Natural killer cell (primary cell): ENCODE results near the gene TOMM40L. TPM values are rescaled to one million over a fixed set of nuclear protein-coding genes. Genes with fewer than 3 reads are reported as not detected.

ENCODE experiments used
- ATAC-seq, 3 donors: fragments of 150-1000 bp in 2 of 3; fragments of 200-7000 bp in 1 of 3; cut with Tn5 transposase; 1 replicate in 1 of 3; 2 replicates in 2 of 3; pipeline ENCODE4 v1.10.0; 2021; ENCODE audit warnings: mild to moderate bottlenecking in 2 of 3, moderate library complexity in 2 of 3
- DNase-seq, 2 donors: peaks; one replicate each; pipeline versions ENCODE4 v3.0.0 to v3.0.0-alpha.2; 2013 to 2021; ENCODE audit warnings: mixed read lengths in 1 of 2
- H3K27ac ChIP-seq: one replicate; pipeline ENCODE4 v1.5.1; 2013; ENCODE audit warnings: mild to moderate bottlenecking, low read length
- H3K27me3 ChIP-seq: one replicate; pipeline ENCODE4 v1.6.1; 2013; ENCODE audit warnings: low read length; ENCODE audit not compliant: control insufficient read depth, insufficient read depth
- H3K36me3 ChIP-seq: one replicate; pipeline ENCODE4 v1.6.1; 2013; ENCODE audit warnings: low read length; ENCODE audit not compliant: control insufficient read depth, insufficient read depth
- H3K4me1 ChIP-seq: one replicate; pipeline ENCODE4 v1.6.1; 2013; ENCODE audit warnings: low read length; ENCODE audit not compliant: control insufficient read depth, insufficient read depth
- H3K4me3 ChIP-seq: one replicate; pipeline ENCODE4 v1.5.1; 2013; ENCODE audit warnings: low read length
- H3K9me3 ChIP-seq: one replicate; pipeline ENCODE4 v1.6.1; 2013; ENCODE audit warnings: low read length; ENCODE audit not compliant: control insufficient read depth, insufficient read depth
- H3K27ac Mint-ChIP-seq, 2 donors: one replicate each; pipeline ENCODE4 v1.8.0; 2022; ENCODE audit warnings: mild to moderate bottlenecking in 2 of 2, mixed read lengths in 2 of 2, moderate library complexity in 1 of 2
- H3K27me3 Mint-ChIP-seq, 2 donors: one replicate each; pipeline ENCODE4 v1.8.0; 2022; ENCODE audit warnings: low read depth in 2 of 2, mixed read lengths in 2 of 2
- H3K36me3 Mint-ChIP-seq: one replicate; pipeline ENCODE4 v1.8.0; 2022; ENCODE audit warnings: mixed read lengths
- H3K4me1 Mint-ChIP-seq, 2 donors: one replicate each; pipeline ENCODE4 v1.8.0; 2022; ENCODE audit warnings: mixed read lengths in 2 of 2
- H3K4me3 Mint-ChIP-seq: one replicate; pipeline ENCODE4 v1.8.0; 2022; ENCODE audit warnings: mild to moderate bottlenecking, moderate library complexity, mixed read lengths
- H3K9me3 Mint-ChIP-seq, 2 donors: one replicate each; pipeline ENCODE4 v1.8.0; 2022; ENCODE audit warnings: mixed read lengths in 2 of 2
- CTCF ChIP-seq: fragments of 200-600 bp; IDR thresholded peaks from one replicate; pipeline ENCODE4 v1.8.0; 2022; ENCODE audit warnings: antibody characterized with exemption
- WGBS: methylation state at CpG from one replicate; pipeline ENCODE4 v1.1.7; 2013; ENCODE audit warnings: missing lambda C conversion rate; ENCODE audit not compliant: insufficient coverage; 5-methylcytosine and 5-hydroxymethylcytosine counted together
- intact Hi-C: fragments of 100-400 bp; cut with micrococcal nuclease; formaldehyde crosslinking; loops from one replicate; pipeline ENCODE4 v1.14.2; 2022
- total RNA-seq, 4 donors: library from RNA; stranded (reverse); fragments of 120-200 nt in 1 of 4; gene quantifications; one replicate each; pipeline versions ENCODE4 v1.2.3 to v1.2.4, GENCODE V29; 2013 to 2022

Gene TOMM40L
- total RNA-seq, 3 donors from 2014 or later (not counting 1 experiment from before 2014, with no cell fraction given) = 16.6 to 23.6 (median 22.8) TPM

- no peak overlapping the region for H3K27ac ChIP-seq
- Mint-ChIP-seq H3K27me3 (no peaks in the 10 kb centered on the region), H3K9me3 (no peaks in the 10 kb centered on the region), H3K4me1 (peaks cover 40 to 60% of the 10 kb centered on the region in 2 donors), H3K36me3 (no peaks in the 10 kb centered on the region), H3K4me3 (peak overlapping the region; percentile 86), H3K27ac (peak overlapping the region; percentile 89 to 92)
- H3K4me3 ChIP-seq = no peak overlapping the region
- intact Hi-C loops = no loop called here
- peak; percentile 85 for TF ChIP-seq CTCF
- ATAC-seq = peak; percentile 85 to 91 (median 85)
- peak; percentile 48 to 88 for DNase-seq
- no peaks in the 10 kb centered on the region for H3K36me3 ChIP-seq
- WGBS = 70% methylated on average over 14 of the region's 15 CpGs
- no peaks in the 10 kb centered on the region for H3K9me3 ChIP-seq
- peaks cover 61% of the 10 kb centered on the region for H3K4me1 ChIP-seq
- no peaks in the 10 kb centered on the region for H3K27me3 ChIP-seq
Measured at GRCh38 chr1:161192476-161193465, 33.1 kb upstream of the TOMM40L start.

- Mint-ChIP-seq H3K36me3 (no peaks in the 10 kb centered on the region), H3K27me3 (no peaks in the 10 kb centered on the region), H3K27ac (peak overlapping the region; percentile 89 to 92), H3K9me3 (no peaks in the 10 kb centered on the region), H3K4me1 (peaks cover 35 to 62% of the 10 kb centered on the region in 2 donors), H3K4me3 (no peak overlapping the region)
- H3K4me1 ChIP-seq = peaks cover 51% of the 10 kb centered on the region
- no peaks in the 10 kb centered on the region for H3K9me3 ChIP-seq
- DNase-seq (no peak), ATAC-seq (no peak)
- H3K36me3 ChIP-seq = no peaks in the 10 kb centered on the region
- no peaks in the 10 kb centered on the region for H3K27me3 ChIP-seq
- peak overlapping the region; percentile 60 for H3K27ac ChIP-seq
- intact Hi-C loops = no loop called here
- no peak for TF ChIP-seq CTCF
- WGBS = 94% methylated on average over 21 of the region's 21 CpGs
- no peak overlapping the region for H3K4me3 ChIP-seq
Measured at GRCh38 chr1:161193561-161194235, 32.2 kb upstream of the TOMM40L start.

- no peaks in the 10 kb centered on the region for H3K36me3 Mint-ChIP-seq
- DNase-seq (no peak), ATAC-seq (peak; percentile 69 to 71 (median 70))
- Histone ChIP-seq H3K36me3 (no peaks in the 10 kb centered on the region), H3K27ac (peak overlapping the region; percentile 60), H3K4me3 (no peak overlapping the region), H3K27me3 (no peaks in the 10 kb centered on the region), H3K9me3 (no peaks in the 10 kb centered on the region), H3K4me1 (peaks cover 56% of the 10 kb centered on the region)
- intact Hi-C loops = no loop called here
- peak overlapping the region; percentile 67 for H3K4me3 Mint-ChIP-seq
- no peaks in the 10 kb centered on the region for H3K9me3 Mint-ChIP-seq
- H3K4me1 Mint-ChIP-seq = peaks cover 28 to 68% of the 10 kb centered on the region in 2 donors
- peak overlapping the region; percentile 82 to 92 for H3K27ac Mint-ChIP-seq
- TF ChIP-seq CTCF = no peak
- WGBS = 41% methylated on average over 4 of the region's 4 CpGs
- no peaks in the 10 kb centered on the region for H3K27me3 Mint-ChIP-seq
Measured at GRCh38 chr1:161195171-161195570, 30.7 kb upstream of the TOMM40L start.
